ENCODE data around the gene NFKBIE.
A peak's percentile ranks its signal among the peaks of the same experiment; 100 is the strongest.

NFKBIE gene

GRCh38 chr6:44260451-44261297 lies 4.7 kb downstream of the NFKBIE start:
- DNase-seq: no peak
- TF ChIP-seq CTCF (IDR thresholded peaks at IDR 0.05; ENCODE audit: low read depth, low read length): no peak
- Histone ChIP-seq H3K4me3 (ENCODE audit: low read depth, low read length) (no peak overlapping the region), H3K27me3 (ENCODE audit: insufficient read depth, low read depth, severe bottlenecking) (no peaks in the 10 kb centered on the region), H3K9me3 (ENCODE audit: severe bottlenecking) (no peaks in the 10 kb centered on the region), H3K27ac (peak overlapping the region; percentile 9; the same call in 1 of the 2 replicates), H3K36me3 (peaks cover 31% of the 10 kb centered on the region)

- DNase-seq: no peak
- Histone ChIP-seq H3K4me3 (ENCODE audit: low read depth, low read length) (no peak overlapping the region), H3K27ac (no peak overlapping the region), H3K36me3 (peaks cover 38% of the 10 kb centered on the region), H3K9me3 (ENCODE audit: severe bottlenecking) (no peaks in the 10 kb centered on the region), H3K27me3 (ENCODE audit: insufficient read depth, low read depth, severe bottlenecking) (no peaks in the 10 kb centered on the region)
- TF ChIP-seq CTCF (IDR thresholded peaks at IDR 0.05; ENCODE audit: low read depth, low read length): no peak
Measured at GRCh38 chr6:44260011-44260410, 5.3 kb downstream of the NFKBIE start.

- peaks cover 49% of the 10 kb centered on the region for H3K36me3 ChIP-seq
- no peak overlapping the region for H3K27ac ChIP-seq
Measured at GRCh38 chr6:44258921-44259320, 6.4 kb downstream of the NFKBIE start.

GRCh38 chr6:44258325-44258863 lies 7.0 kb downstream of the NFKBIE start:
- TF ChIP-seq CTCF (IDR thresholded peaks at IDR 0.05; ENCODE audit: low read depth, low read length): no peak
- H3K27me3 ChIP-seq (ENCODE audit: insufficient read depth, low read depth, severe bottlenecking): no peaks in the 10 kb centered on the region
- H3K4me3 ChIP-seq (ENCODE audit: low read depth, low read length): no peak overlapping the region
- no peak for DNase-seq
- peak overlapping the region; percentile 87; the same call in 1 of the 2 replicates for H3K27ac ChIP-seq
- H3K9me3 ChIP-seq (ENCODE audit: severe bottlenecking): no peaks in the 10 kb centered on the region
- H3K36me3 ChIP-seq: peaks cover 54% of the 10 kb centered on the region

More at GRCh38 chr6:44258921-44259320, 6.4 kb downstream of the NFKBIE start:
- DNase-seq: no peak
- Histone ChIP-seq H3K4me3 (ENCODE audit: low read depth, low read length) (no peak overlapping the region), H3K27me3 (ENCODE audit: insufficient read depth, low read depth, severe bottlenecking) (no peaks in the 10 kb centered on the region), H3K9me3 (ENCODE audit: severe bottlenecking) (no peaks in the 10 kb centered on the region)
- no peak for TF ChIP-seq CTCF (IDR thresholded peaks at IDR 0.05; ENCODE audit: low read depth, low read length)

- DNase-seq: no peak
- Histone ChIP-seq H3K27me3 (ENCODE audit: insufficient read depth, low read depth, severe bottlenecking) (no peaks in the 10 kb centered on the region), H3K9me3 (ENCODE audit: severe bottlenecking) (no peaks in the 10 kb centered on the region), H3K36me3 (peaks cover 60% of the 10 kb centered on the region), H3K4me3 (ENCODE audit: low read depth, low read length) (peak overlapping the region; percentile 18), H3K27ac (peak overlapping the region; percentile 87)
- no peak for TF ChIP-seq CTCF (IDR thresholded peaks at IDR 0.05; ENCODE audit: low read depth, low read length)
Measured at GRCh38 chr6:44257753-44258324, 7.5 kb downstream of the NFKBIE start.

All from WERI-Rb-1 (cell line).